NOMO-1 treated with DMSO at 0.1 percent for 48 hours (cell line): Measurements from ENCODE around the gene FHIT.
"Not testable (repeated sequence)": the region's sequence is repeated elsewhere in the genome, so short reads cannot be mapped to it uniquely, and the experiment has no call there.

Experiments used
- DNase-seq: peaks from one replicate; lab custom pipeline; 2025; ENCODE audit not compliant: unreplicated experiment; lab: John Stamatoyannopoulos, UW

The FHIT gene

GRCh38 chr3:60737633-60738399, 513.4 kb downstream of the FHIT start:
- DNase-seq: no peak

- no peak for DNase-seq
These were observed 520.9 kb downstream of the FHIT start for GRCh38 chr3:60730371-60730770.

- DNase-seq: no peak
These were observed 522.2 kb downstream of the FHIT start for GRCh38 chr3:60729056-60729455.

GRCh38 chr3:60728006-60728405, 523.2 kb downstream of the FHIT start:
- DNase-seq: no peak

GRCh38 chr3:60720736-60721135, 530.5 kb downstream of the FHIT start:
- DNase-seq: no peak

- no peak for DNase-seq
These were observed 534.7 kb downstream of the FHIT start for GRCh38 chr3:60716573-60716972.

GRCh38 chr3:60708191-60708975, 542.9 kb downstream of the FHIT start:
- no peak for DNase-seq

- no peak for DNase-seq
These were observed 543.7 kb downstream of the FHIT start for GRCh38 chr3:60707452-60708020.

- no peak for DNase-seq
These were observed 547.1 kb downstream of the FHIT start for GRCh38 chr3:60703956-60704736.

- DNase-seq: no peak
These were observed 548.2 kb downstream of the FHIT start for GRCh38 chr3:60703008-60703407.

- no peak for DNase-seq
These were observed 553.1 kb downstream of the FHIT start for GRCh38 chr3:60698117-60698516.

- no peak for DNase-seq
These were observed 554.1 kb downstream of the FHIT start for GRCh38 chr3:60697132-60697531.

- no peak for DNase-seq
These were observed 554.7 kb downstream of the FHIT start for GRCh38 chr3:60696428-60697125.

- DNase-seq: no peak
These were observed 575.8 kb downstream of the FHIT start for GRCh38 chr3:60675424-60675823.

GRCh38 chr3:60674870-60675269, 576.4 kb downstream of the FHIT start:
- DNase-seq: no peak

- no peak for DNase-seq
These were observed 578.1 kb downstream of the FHIT start for GRCh38 chr3:60673123-60673522.

- DNase-seq: not testable (repeated sequence)
These were observed 578.9 kb downstream of the FHIT start for GRCh38 chr3:60672337-60672736.

GRCh38 chr3:60669636-60670035, 581.6 kb downstream of the FHIT start:
- no peak for DNase-seq

GRCh38 chr3:60660026-60660425, 591.2 kb downstream of the FHIT start:
- no peak for DNase-seq

GRCh38 chr3:60659098-60659497, 592.2 kb downstream of the FHIT start:
- DNase-seq: no peak

- no peak for DNase-seq
These were observed 593.3 kb downstream of the FHIT start for GRCh38 chr3:60657972-60658371.
